Measurements from ENCODE around the gene WSCD2. TPM values are rescaled to one million over a fixed set of nuclear protein-coding genes. Genes with fewer than 3 reads are reported as not detected.

The WSCD2 gene
- total RNA-seq, 1 donor from 2014 or later = not detected

- Mint-ChIP-seq H3K4me3 (ENCODE audit: low read depth) (no peak overlapping the region), H3K27ac (no peak overlapping the region)
- no peak for TF ChIP-seq CTCF (IDR thresholded peaks at IDR 0.05; ENCODE audit: unreplicated experiment)
Measured at GRCh38 chr12:108269224-108269623, 140.1 kb downstream of the WSCD2 start.

GRCh38 chr12:108270035-108270848 is 141.2 kb downstream of the WSCD2 start:
- Mint-ChIP-seq H3K36me3 (ENCODE audit: insufficient read depth) (no peaks in the 10 kb centered on the region), H3K27ac (no peak overlapping the region), H3K4me1 (ENCODE audit: low read depth) (no peaks in the 10 kb centered on the region), H3K27me3 (peaks cover 9% of the 10 kb centered on the region), H3K4me3 (ENCODE audit: low read depth) (no peak overlapping the region), H3K9me3 (ENCODE audit: low read depth) (no peaks in the 10 kb centered on the region)
- no peak for DNase-seq (ENCODE audit: low spot score, unreplicated experiment)
- no peak for TF ChIP-seq CTCF (IDR thresholded peaks at IDR 0.05; ENCODE audit: unreplicated experiment)

More at GRCh38 chr12:108269224-108269623, 140.1 kb downstream of the WSCD2 start:
- DNase-seq (ENCODE audit: low spot score, unreplicated experiment) = no peak
- Mint-ChIP-seq H3K36me3 (ENCODE audit: insufficient read depth) (no peaks in the 10 kb centered on the region), H3K4me1 (ENCODE audit: low read depth) (no peaks in the 10 kb centered on the region), H3K9me3 (ENCODE audit: low read depth) (no peaks in the 10 kb centered on the region), H3K27me3 (peaks cover 10% of the 10 kb centered on the region)

- Mint-ChIP-seq H3K27ac (no peak overlapping the region), H3K4me3 (ENCODE audit: low read depth) (no peak overlapping the region), H3K4me1 (ENCODE audit: low read depth) (no peaks in the 10 kb centered on the region), H3K36me3 (ENCODE audit: insufficient read depth) (no peaks in the 10 kb centered on the region), H3K9me3 (ENCODE audit: low read depth) (no peaks in the 10 kb centered on the region), H3K27me3 (peaks cover 9% of the 10 kb centered on the region)
- no peak for DNase-seq (ENCODE audit: low spot score, unreplicated experiment)
- TF ChIP-seq CTCF (IDR thresholded peaks at IDR 0.05; ENCODE audit: unreplicated experiment) = no peak
Measured at GRCh38 chr12:108270849-108271143, 141.7 kb downstream of the WSCD2 start.

- Mint-ChIP-seq H3K9me3 (ENCODE audit: low read depth) (no peaks in the 10 kb centered on the region), H3K27ac (no peak overlapping the region), H3K4me3 (ENCODE audit: low read depth) (no peak overlapping the region)
Measured at GRCh38 chr12:108271951-108272872, 143.1 kb downstream of the WSCD2 start.

More at GRCh38 chr12:108271951-108272872, 143.1 kb downstream of the WSCD2 start:
- no peaks in the 10 kb centered on the region for H3K4me1 Mint-ChIP-seq (ENCODE audit: low read depth)
- no peak for TF ChIP-seq CTCF (IDR thresholded peaks at IDR 0.05; ENCODE audit: unreplicated experiment)
- H3K36me3 Mint-ChIP-seq (ENCODE audit: insufficient read depth) = no peaks in the 10 kb centered on the region
- DNase-seq (ENCODE audit: low spot score, unreplicated experiment) = no peak
- H3K27me3 Mint-ChIP-seq = peaks cover 5% of the 10 kb centered on the region
